HepG2 (cell line): ENCODE data around the gene ZNF485.

Experiments
- CTCF ChIP-seq: sonication (generic); formaldehyde crosslinking; IDR thresholded peaks from 2 replicates; pipeline ENCODE4 v1.5.0; 2020; ENCODE audit warnings: mild to moderate bottlenecking, missing genetic modification reagents, moderate library complexity
- DPF2 ChIP-seq: sonication (generic); formaldehyde crosslinking; IDR thresholded peaks from 2 replicates; pipeline ENCODE4 v1.4.0; 2020; ENCODE audit warnings: mild to moderate bottlenecking, low read depth, missing genetic modification reagents, borderline replicate concordance
- FOXJ3 ChIP-seq: sonication (generic); formaldehyde crosslinking; IDR thresholded peaks from 2 replicates; pipeline ENCODE4 v1.4.0; 2020; ENCODE audit warnings: missing genetic modification reagents, mild to moderate bottlenecking, borderline replicate concordance
- MAX ChIP-seq: IDR thresholded peaks from 2 replicates; pipeline ENCODE4 v1.6.1; 2012; ENCODE audit warnings: inconsistent platforms
- MTA1 ChIP-seq: sonication (generic); formaldehyde crosslinking; IDR thresholded peaks from 2 replicates; pipeline ENCODE4 v1.4.0; 2020; ENCODE audit warnings: missing genetic modification reagents, mild to moderate bottlenecking, borderline replicate concordance
- NFIC ChIP-seq: IDR thresholded peaks from 2 replicates; pipeline ENCODE4 v1.6.1; 2012; ENCODE audit warnings: mild to moderate bottlenecking, low read length, inconsistent platforms
- SIN3A ChIP-seq: IDR thresholded peaks from 2 replicates; pipeline ENCODE4 v1.6.1; 2011; ENCODE audit warnings: low read depth, mild to moderate bottlenecking, control low read depth, low read length, borderline replicate concordance
- TGIF2 ChIP-seq: IDR thresholded peaks from 2 replicates; pipeline ENCODE4 v1.6.1; 2016; ENCODE audit warnings: control low read depth, missing compliant biosample characterization
- ZNF24 ChIP-seq: fragments of 450-650 bp; IDR thresholded peaks from 2 replicates; pipeline ENCODE4 v1.6.1; 2017; ENCODE audit warnings: antibody characterized with exemption, mild to moderate bottlenecking
- ZNF282 ChIP-seq: fragments of 450-650 bp; IDR thresholded peaks from 2 replicates; pipeline ENCODE4 v1.6.1; 2018; ENCODE audit not compliant: partially characterized antibody
- ZSCAN25 ChIP-seq: sonication (generic); formaldehyde crosslinking; IDR thresholded peaks from 2 replicates; pipeline ENCODE4 v1.8.0; 2022; ENCODE audit warnings: mild to moderate bottlenecking, missing genetic modification reagents
- TF ChIP-seq, protein P1 (sequence below): sonication (generic); formaldehyde crosslinking; IDR thresholded peaks from 2 replicates; pipeline ENCODE4 v1.5.0; 2020; ENCODE audit warnings: mild to moderate bottlenecking, missing genetic modification reagents
- TF ChIP-seq, protein P2 (sequence below): IDR thresholded peaks from 2 replicates; pipeline ENCODE4 v1.6.1; 2016

GRCh38 chr10:43666552-43666951, 60.3 kb downstream of the ZNF485 start:
- TF ChIP-seq TGIF2 (no peak), CTCF (CRISPR knock-in tag) (no peak), NFIC (no peak), MAX (no peak), FOXJ3 (CRISPR knock-in tag) (no peak), MTA1 (CRISPR knock-in tag) (no peak), ZSCAN25 (CRISPR knock-in tag) (no peak), SIN3A (no peak), ZNF24 (no peak), DPF2 (CRISPR knock-in tag) (no peak), ZNF282 (no peak)
- TF ChIP-seq, protein P1, sequence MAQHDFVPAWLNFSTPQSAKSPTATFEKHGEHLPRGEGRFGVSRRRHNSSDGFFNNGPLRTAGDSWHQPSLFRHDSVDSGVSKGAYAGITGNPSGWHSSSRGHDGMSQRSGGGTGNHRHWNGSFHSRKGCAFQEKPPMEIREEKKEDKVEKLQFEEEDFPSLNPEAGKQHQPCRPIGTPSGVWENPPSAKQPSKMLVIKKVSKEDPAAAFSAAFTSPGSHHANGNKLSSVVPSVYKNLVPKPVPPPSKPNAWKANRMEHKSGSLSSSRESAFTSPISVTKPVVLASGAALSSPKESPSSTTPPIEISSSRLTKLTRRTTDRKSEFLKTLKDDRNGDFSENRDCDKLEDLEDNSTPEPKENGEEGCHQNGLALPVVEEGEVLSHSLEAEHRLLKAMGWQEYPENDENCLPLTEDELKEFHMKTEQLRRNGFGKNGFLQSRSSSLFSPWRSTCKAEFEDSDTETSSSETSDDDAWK (CRISPR knock-in tag), result no peak
- TF ChIP-seq, protein P2, sequence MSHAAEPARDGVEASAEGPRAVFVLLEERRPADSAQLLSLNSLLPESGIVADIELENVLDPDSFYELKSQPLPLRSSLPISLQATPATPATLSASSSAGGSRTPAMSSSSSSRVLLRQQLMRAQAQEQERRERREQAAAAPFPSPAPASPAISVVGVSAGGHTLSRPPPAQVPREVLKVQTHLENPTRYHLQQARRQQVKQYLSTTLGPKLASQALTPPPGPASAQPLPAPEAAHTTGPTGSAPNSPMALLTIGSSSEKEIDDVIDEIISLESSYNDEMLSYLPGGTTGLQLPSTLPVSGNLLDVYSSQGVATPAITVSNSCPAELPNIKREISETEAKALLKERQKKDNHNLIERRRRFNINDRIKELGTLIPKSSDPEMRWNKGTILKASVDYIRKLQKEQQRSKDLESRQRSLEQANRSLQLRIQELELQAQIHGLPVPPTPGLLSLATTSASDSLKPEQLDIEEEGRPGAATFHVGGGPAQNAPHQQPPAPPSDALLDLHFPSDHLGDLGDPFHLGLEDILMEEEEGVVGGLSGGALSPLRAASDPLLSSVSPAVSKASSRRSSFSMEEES (CRISPR knock-in tag), result no peak
